GM04504 (cell line): ENCODE data around the gene A4GALT.
"Not testable (repeated sequence)": the region's sequence is repeated elsewhere in the genome, so short reads cannot be mapped to it uniquely, and the experiment has no call there.

Experiments
- DNase-seq: peaks from one replicate; pipeline ENCODE4 v3.0.0-alpha.2; 2012; ENCODE audit warnings: low read depth

The A4GALT gene, protein sequence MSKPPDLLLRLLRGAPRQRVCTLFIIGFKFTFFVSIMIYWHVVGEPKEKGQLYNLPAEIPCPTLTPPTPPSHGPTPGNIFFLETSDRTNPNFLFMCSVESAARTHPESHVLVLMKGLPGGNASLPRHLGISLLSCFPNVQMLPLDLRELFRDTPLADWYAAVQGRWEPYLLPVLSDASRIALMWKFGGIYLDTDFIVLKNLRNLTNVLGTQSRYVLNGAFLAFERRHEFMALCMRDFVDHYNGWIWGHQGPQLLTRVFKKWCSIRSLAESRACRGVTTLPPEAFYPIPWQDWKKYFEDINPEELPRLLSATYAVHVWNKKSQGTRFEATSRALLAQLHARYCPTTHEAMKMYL

DNA sequence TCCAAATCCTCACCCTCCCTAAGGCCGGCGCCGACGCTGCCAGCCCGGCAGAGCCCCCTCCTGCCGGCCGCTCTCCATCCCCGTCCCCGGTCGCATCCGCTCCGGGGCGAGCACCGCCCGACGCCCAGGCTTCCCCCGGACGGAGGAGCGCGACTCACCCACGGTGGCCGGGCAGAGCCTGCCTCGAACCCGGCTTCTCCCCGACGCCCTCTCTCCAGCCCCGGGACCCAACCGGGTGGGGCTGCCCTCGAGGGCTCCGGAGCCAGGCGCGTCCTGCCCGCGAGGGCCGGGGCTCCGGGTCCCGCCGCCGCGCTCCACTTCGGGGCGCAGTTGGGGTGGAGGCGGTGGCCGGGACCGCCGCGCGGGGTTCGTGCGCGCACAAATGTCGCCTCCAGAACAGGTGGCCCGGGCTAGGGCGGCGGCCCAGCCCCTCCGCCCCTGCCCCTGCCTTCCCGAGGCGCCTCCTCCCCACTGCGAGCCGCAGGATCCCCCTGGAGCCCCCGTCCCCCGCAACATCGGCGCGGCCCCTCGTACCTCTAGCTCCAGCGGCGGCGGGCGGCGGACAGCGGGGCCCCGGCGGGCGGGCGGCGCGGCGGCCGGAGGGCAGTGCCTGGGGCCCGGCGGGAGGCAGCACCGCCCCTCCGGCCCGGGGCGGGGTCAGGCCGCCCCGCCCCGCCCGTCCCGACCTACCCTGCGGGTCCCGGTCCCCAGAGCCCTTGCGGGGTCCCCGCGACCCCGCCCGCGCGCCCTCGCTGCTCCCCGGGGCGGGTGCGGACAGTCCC lies at the start of gene A4GALT:
TSS of gene A4GALT (minus strand) at position 608 of the 782 bp plus-strand sequence. CDS start 26,919 bp downstream, outside the sequence.
- DNase-seq, result no peak

DNA sequence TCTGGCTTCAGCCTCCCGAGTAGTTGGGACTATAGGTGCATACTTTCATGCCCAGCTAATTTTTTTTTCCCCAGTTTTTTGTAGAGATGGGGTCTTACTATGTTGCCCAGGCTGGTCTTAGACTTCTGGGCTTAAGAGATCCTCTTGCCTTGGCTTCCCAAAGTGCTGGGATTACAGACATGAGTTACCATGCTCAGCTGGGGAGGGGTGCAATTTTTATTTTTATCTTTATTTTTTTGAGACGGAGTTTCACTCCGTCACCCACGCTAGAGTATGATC lies 49.7 kb upstream of the A4GALT start:
- no peak for DNase-seq

DNA sequence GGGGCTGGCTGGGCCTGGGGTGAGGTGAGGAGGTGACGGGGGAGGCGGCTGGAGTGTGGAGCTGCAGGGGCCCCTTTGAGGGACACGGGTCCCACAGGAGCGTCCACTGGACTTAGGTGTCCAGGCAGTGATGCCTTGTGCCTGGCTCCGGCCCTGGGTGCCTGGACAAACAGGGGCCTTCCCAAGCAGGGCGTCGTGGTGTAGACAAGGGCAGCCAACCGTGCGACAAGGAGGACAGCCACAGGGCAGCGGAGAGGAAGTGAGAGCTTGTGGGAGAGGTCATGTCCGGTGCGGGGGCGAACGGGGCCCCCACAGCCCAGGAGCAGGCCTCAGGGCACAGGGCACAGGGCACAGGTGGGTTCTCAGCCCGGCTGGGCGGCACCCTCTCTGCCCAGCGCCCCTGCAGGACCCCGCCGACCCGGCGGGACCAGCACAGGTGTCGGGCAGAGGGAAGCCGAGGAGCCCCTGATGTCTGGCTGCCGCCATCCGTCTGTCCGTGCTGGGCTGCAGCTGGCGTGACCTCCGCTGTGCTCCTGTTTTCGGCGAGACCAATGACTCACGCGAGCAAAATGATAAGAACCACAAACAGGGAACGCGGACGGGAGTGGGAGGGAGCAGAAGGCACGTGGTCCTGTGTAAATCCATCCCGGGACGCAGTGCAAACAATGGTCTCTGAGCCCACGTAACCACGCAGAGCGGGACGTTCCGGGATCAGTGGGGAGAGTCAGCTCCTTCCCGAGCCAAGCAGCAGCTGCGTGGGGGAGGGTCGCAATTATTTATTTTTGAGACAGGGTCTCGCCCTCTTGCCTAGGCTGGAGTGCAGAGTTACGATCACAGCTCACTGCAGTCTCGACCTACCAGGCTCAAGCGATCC lies 49.1 kb upstream of the A4GALT start:
- peak; percentile 72 for DNase-seq

DNA sequence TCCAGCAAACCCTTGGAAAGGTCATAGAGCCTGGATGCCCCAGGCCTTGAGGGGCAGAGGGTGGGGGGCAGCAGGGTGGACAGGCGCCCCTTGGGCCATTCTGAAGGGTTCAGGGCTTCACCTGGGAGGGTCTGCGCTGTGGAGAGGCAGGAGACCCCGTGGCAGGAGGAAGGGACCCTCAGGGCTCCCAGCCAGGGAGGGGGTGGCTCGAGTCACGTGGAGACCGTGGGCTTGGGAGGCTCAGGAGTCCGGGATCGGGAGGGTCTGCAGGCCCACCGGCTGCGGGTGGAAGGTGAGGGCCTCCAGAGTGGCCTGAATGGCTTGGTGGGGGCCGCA lies 48.5 kb upstream of the A4GALT start:
- DNase-seq, result no peak

DNA sequence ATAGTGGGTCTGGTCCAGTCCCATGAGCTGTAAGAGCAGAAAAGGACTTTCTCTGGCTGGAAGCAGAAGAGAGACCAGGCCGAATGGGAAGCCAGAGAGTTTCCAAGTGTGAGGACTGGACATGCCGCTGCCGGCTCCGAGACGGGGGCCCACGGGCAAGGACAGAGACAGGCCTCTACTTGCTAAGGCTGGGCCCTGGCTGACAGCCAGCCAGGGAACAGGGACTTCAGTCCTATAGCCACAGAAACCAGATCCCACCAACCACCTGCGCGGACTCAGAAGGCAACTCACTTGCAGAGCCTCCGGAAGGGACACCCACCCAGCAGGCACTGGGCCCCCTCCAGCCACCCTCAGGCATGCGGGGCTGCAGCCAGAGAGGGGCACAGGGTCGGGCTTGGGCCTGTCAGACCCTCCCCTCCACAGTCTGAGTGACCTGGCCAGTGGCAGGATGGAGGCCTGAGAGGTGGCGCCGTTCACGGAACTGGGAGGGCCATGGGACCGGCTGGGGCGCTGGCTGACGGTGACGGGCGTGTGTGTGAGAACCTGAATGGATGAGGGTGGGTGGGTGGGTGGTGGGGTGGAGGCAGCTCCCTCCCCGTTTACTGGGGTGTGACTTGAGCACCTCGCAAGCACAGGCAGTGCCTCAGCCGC lies 47.8 kb upstream of the A4GALT start:
- no peak for DNase-seq

DNA sequence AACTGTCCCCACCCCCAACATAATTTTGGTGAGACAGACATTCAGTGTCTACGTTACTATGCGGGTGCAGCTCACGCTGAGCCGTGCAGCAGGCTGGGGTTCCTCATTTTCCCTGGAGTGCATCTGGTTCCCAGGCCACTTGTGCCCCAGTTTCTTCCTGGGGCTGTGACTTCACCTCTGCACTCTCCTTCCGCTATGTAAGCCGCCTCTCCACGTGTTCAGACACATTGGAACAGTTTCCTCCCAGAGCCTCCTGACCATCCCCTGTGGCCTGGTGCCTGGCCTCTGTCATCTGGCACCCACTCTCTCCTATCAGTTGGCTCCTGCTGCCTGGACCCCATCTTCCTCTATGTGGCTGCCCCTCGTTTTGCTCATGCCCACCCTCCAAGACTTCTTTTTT lies 46.2 kb upstream of the A4GALT start:
- no peak for DNase-seq

DNA sequence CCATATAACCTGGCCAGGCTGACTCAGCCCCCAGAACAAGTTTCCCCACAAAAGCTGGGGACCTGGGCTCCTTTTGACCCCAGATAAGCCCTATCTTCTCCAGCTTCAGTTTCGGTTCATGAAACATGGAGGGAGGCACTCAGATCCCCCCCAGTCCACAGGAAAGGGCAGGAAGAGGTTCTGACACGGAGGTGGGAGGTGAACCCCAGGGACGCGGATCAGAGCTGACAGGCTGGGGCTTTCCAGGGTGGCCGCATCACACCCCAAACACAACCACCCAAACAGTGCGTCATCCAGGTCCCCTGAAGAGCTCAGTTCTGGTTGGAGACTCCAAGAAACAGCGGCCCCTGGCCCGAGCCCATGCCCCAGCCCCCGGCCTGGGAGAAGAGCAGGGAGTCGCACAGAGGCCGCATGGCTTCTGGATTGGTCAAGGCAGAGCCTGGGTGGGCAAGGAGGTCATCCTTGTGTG lies 44.3 kb upstream of the A4GALT start:
- DNase-seq, result no peak

DNA sequence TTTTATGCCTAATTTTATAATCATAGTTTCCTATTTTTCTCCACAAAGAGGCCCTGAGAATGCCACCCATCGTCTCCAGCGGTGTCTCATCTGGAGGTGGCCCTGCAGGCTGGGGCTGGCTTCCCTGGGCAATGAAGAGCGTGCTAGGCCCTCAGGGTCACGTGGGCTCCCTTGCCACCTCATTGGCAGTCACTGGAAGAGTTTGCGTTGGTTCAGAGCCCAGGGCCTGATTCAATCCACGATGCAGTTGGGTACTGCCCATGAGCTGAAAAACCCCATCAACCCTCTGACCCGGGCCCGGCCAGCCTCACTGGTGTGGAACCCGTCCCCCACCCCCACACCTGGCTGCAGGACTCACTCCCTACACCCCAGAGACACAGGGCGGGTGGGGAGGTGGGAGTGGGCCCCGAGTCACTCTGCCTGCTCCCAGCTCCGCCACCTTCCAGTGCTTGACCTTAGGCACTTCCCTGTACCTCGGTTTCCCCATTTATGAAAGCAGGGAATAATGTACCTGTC lies 43.4 kb upstream of the A4GALT start:
- no peak for DNase-seq

DNA sequence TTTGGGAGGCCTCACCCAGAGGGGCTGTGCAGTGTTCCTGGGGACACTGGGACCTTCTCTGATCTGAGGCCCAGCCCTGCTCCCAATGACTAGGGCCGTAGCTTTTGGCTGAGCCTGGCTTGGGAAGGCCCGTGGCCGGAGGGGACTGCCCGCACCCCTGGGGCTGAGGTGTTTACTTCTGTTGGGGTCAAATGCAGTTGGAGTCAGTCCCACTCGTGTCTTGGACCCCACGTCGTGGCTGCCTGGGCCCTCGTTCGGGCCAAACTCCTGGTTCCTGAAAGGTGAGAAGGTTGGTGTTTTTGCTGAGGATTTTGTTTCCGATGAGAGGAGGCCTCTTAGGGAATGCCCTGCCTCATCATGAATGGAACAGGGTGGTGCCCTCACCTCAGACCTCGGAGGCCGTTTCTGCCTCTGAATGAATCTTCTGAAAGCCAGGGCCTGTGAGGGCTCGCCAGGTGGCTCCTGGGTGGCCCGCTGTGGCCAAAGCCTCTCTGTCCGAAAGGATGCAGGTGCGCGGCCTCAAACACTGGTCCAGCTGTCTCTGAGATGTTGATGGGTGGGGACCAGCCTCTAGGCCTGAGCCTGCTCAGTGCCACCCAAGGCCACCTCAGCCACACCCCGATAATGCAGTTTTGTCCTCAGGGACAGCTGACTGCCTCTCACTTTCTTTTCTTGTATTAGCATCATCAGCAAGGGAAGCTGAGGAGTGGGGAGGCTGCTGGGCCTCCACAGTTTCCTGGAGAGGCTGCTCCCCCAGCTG lies 40.3 kb upstream of the A4GALT start:
- no peak for DNase-seq

DNA sequence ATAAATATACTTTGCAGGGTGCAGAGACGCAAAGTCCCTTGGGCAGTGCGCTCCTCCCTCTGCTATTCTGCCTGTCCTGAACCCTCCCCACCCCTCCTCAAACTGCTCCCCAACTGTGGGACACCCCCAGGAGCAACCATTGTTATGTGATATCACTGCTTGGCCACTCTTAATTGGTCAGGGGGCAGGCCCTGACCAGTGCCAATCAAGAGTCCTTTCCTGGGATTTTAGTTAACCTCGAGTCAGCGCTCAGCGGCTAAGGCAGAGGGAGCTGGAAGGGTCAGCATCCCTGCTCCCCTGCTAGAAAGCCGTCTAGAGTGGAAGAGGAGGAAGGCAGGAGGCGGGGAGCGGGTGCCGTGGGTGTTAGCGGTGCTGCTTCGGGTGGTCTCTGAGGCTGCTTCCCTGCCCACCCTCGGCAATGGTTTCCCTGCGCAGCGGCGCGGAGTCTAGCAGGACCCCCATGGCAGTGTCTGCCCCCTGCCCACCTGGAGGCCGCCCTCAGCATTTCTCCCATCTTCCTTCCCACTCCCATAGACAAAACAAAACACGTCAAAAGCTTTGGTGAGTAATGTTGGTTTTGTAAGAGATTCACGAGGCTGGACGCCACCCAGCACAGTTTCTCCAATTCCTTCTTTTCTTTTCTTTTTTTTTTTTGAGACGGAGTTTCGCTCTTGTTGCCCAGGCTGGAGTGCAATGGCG lies 38.4 kb upstream of the A4GALT start:
- DNase-seq, result no peak

DNA sequence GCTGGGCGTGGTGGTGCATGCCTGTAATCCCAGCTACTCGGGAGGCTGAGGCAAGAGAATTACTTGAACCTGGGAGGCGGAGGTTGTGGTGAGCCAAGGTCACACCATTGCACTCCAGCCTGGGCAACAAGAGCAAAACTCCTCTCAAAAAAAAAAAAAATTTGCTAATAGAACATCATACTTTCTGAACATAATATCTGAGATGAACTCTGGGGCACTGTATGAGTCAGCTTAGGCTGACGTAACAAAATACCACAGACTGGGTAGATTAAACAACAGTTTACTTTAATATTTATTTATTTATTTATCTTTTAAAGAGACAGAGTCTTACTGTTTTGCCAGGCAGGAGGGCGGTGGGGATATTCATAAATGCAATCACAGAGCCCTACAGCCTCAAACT lies 34.9 kb upstream of the A4GALT start:
- peak; percentile 58 for DNase-seq

DNA sequence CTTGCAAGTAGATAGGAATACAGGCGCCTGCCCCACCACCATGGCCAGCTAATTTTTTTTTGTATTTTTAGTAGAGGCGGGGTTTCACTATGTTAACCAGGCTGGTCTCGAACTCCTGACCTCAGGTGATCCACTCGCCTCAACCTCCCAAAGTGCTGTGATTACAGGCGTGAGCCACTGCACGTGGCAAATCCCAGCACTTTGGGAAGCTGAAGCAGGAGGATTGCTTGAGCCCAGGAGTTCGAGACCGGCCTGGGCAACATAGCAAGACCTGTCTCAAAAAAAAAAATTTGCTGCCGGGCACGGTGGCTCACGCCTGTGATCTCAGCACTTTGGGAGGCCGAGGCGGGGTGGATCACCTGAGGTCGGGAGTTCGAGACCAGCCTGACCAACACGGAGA lies 34.5 kb upstream of the A4GALT start:
- not testable (repeated sequence) for DNase-seq

DNA sequence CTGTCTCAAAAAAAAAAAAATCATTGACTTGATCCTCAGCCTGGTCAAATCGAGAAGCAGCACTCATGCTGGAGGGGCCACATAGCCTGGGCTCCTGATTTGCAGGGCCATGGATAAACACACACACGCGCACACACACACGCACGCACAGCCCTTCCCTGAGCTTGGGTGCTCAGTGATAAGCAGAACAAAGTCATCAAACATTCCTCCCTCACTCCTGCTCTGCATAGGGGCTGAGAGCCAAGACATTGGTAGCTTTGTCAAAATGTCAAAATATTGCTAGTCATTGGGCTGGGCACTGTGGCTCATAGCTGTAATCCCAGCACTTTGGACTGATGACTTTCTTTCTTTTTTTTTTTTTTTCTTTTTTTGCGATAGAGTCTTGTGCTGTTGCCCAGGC lies 34.0 kb upstream of the A4GALT start:
- DNase-seq, result peak; percentile 48

DNA sequence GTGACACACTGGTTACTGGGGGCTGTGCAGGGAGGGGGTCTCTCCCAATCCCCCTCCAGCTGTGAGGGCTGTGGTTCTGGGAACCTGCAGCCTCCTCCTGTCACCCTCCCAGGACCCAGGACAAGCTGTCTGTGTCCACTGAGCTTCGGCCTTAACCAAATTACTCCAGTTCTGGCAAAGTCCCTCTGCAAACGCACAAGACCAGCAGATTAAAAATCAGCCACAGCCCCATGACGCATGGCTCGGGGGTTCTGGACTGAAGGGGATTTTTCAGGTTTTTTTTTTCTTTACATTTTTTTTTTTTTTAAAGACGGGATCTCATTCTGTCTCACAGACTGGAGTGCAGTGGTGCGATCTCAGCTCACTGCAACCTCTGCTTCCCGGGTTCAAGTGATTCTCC lies 32.2 kb upstream of the A4GALT start:
- DNase-seq, result no peak

DNA sequence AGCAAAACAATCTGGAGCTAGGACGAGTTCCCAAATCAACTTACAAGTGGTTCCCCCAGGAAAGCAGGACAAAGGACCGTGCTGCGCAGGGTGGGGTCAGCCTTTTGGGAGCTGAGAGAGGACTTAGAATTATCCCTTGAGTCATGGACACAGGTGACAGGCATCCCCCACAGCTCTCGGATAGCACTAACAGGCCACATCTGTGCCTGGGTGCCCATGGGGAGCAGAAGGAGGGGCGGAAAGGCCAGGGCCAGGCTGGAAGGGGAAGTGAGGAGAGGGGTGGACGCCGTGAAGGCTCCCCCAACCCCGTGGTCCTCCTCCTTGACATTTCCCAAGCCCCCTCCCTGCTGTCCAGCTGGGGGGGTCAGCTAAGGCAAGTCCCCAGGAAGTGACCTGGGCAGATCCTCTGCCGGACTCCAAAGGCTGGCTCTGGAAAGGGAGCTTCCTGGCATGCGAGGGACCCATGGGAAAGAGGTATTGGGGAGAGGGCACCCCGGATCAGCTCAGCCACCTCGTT lies 31.6 kb upstream of the A4GALT start:
- no peak for DNase-seq

DNA sequence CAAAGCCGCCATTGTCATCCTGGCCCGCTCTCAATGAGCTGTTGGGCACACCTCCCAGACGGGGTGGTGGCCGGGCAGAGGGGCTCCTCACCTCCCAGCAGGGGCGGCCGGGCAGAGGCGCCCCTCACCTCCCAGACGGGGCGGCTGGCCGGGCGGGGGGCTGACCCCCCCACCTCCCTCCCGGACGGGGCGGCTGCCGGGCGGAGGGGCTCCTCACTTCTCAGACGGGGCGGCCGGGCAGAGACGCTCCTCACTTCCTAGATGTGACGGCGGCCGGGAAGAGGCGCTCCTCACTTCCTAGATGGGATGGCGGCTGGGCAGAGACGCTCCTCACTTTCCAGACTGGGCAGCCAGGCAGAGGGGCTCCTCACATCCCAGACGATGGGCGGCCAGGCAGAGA lies 29.8 kb upstream of the A4GALT start:
- not testable (repeated sequence) for DNase-seq

DNA sequence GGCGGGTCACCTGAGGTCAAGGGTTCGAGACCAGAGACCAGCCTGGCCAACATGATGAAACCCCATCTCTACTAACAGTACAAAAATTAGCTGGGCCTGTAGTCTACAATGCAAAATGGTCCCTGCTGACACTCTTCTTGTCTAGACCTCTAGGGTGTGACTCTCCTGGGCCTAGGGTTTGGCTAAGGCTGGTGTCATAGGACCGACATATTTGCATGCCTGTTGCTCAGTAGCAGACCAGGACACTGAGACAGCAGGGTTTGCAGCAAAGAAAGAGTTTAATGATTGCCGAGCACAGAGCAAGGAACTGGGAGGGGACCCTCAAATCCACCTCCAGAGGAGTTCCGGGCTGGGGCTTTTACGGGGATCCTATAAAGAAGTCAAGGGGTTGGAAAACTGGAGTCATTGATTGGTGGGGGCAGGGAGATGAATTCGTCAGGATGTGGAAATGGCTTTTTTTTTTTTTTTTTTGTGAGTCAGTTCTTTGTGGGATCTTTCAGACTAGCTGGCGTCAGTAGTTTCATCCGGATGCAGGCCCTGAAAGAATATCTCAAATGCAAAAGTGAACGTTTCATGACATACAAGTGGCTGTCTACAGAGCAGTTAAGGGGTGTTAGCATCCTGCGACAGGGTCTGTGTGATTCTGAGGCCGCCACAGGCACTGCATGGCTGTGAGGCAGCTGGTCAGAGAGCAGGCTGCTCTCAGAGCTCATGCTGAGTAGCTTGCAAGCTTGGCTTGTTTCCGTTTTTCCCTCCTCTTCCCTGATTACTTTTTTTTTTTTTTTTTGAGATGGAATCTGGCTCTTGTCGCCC lies 27.2 kb upstream of the A4GALT start:
- peak; percentile 60 for DNase-seq

DNA sequence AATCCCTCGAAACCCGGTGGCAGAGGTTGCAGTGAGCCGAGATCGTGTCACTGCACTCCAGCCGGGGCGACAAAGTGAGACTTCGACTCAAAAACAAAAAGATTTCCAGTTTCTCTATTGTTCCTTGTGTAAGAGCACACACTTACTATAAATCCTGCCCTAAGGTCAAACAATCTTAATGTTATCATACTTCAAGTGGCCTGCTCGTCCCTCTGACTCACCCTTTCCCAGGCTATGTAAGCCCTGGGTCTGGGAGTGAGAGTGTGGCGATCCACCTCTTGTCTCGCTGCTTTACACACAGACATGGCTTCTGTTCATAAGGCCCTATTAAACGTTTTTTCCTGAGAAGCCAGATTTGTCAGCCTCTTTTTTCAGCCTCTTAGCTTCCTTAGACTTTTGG lies 24.4 kb upstream of the A4GALT start:
- DNase-seq, result peak; percentile 64

DNA sequence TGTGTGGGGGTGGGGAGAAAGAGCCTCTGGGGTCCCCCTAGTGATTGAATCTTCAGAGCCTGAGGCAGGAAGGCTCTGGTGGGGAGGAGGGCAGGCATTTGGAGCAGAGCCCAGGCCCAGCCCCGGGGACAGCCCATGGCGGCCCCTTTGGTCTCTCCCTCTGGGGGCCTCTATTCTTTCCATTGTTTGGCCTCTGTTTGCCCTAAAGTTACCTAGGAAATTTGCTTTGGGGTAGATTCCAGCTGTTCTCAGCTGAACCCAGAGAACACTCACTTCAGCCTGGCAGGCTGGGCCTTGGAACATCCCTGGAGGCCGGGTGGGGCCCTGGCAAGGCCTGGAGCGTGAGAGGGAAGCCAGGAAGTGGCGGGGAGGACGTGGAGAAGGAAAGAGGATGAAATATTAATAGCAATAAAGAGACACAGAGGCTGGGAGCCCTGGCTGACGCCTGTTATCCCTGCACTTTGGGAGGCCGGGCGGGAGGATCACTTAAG lies 22.9 kb upstream of the A4GALT start:
- peak; percentile 94 for DNase-seq
